GM20431 (cell line): ENCODE data around the gene KDM5B.

Experiments used
- in situ Hi-C: fragments of 300-500 bp; cut with MseI, MboI; formaldehyde crosslinking; loops from one replicate; pipeline ENCODE4 v1.15.0; 2020; ENCODE audit warnings: low sequenced_read_pairs; ENCODE audit not compliant: unreplicated experiment

The KDM5B gene

GRCh38 chr1:202692959-202693555 lies 115.2 kb downstream of the KDM5B start:
- in situ Hi-C loops: no loop called here

DNA sequence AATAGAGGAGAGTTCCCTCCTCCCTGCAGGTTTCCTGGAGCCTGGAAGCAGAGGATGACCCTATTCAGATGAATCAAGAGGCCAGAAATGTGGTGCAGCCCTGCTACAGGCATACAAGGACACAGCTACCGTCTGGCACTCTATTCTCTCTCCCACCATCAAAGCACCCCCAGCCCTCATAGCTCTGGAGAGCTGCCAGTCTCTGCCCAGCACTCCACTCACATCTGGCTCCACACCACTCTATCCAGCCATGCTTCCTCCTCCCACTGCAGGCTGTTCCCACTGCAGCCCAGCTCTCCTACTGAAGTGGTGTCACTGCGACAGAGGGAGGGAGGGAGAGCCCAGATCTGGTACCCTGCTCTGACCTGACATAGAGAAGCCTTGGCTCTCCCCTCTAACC lies 116.4 kb downstream of the KDM5B start:
- in situ Hi-C loops: no loop called here

DNA sequence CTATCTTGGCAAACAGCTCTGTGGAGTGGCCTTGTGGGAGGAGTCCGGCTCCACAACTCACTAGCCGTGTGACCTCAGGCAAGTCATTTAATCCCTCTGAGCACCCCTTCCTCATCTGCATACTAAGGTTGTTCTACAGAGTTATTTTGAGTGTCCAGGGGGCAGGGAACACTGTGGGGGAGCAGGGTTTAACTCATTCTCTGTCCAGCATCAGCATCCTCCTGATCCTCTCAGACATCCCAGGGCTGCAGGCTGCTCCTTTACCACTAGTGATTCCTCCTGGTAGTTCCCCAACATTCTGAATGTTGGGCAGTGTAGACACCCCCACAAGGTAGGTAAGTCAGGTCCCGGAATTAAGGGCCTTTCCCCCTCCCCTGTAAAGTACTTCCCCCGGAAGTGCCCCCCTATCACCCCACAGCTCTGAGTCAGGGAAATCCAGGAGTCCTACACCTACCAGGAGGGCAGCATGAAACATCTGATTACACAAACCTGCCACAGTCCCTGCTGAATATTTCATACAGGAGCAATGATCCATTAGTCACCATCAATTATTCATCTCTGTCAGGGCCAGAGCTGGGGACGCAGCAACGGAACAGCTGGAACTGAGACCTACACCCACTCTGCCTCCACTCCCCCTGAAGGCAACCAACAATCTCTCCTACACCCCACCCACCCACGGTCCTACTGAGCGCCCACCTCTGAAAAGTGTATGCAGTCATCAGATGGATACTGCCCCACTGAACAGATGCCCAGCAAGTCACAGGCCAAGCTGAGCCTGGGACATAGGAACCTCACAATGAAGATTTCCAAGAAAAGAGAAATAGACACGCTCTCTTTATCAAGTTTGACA lies 118.5 kb downstream of the KDM5B start:
- in situ Hi-C loops: no loop called here

GRCh38 chr1:202689082-202689481 lies 119.1 kb downstream of the KDM5B start:
- in situ Hi-C loops: no loop called here

DNA sequence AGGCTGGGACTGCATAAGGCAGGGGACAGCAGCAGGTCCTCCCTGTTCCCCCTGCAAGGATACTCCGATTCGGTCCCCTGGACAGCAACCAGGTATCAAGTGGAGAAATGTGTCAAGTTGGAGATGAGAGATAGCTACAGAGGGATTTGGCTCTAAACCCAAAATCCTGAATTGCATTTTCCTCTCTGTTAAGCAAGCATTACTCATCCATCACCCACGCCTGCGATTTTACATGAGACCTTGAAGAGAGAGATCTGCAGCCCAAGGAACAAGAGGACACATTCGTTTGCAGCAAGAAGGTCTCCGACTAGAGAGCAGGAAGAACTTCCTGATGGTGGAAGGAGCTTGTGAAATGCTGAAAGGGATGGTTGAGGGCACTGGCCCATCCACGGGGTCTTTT lies 119.8 kb downstream of the KDM5B start:
- in situ Hi-C loops: no loop called here

GRCh38 chr1:202687798-202688197 lies 120.4 kb downstream of the KDM5B start:
- in situ Hi-C loops: no loop called here

GRCh38 chr1:202687370-202687769 lies 120.9 kb downstream of the KDM5B start:
- in situ Hi-C loops: no loop called here

GRCh38 chr1:202685641-202686040 lies 122.6 kb downstream of the KDM5B start:
- in situ Hi-C loops: no loop called here

GRCh38 chr1:202684716-202685115 lies 123.5 kb downstream of the KDM5B start:
- in situ Hi-C loops: no loop called here

DNA sequence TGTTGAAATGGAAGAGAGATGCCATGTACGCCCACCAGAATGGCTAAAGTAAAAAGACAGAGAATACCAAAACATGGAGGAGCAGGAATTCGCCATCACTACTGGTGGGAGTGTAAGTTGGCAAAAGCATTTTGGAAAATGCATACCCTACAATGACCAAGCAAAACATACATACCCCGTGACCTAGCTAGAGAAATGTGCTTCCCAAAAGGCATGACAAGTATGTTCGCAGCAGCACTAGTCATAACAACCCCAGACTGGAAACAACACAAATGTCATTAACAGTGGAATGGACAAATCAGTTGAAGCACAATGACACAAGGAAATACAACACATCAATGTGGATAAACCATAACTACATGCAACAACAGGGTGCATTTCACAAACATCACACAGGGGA lies 125.2 kb downstream of the KDM5B start:
- in situ Hi-C loops: no loop called here

DNA sequence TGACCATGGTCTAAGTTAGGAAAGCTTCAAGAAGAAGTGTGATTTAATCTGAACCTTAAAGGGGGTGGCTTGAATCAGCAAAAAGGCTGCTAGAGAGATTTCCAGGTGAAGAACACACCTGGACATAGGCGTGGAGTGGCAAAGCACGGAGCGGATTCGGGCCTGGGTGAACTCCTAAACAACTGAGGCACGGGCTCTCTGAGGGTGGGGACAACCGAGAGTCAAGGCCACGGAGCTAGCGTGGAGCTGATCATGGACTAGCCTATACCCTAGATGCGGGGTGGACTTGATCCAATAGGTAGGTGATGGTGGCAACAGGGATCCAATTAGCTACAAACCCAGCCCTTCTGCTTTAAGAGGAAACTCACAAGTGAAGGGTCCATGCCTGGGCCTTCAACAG lies 125.7 kb downstream of the KDM5B start:
- in situ Hi-C loops: no loop called here

DNA sequence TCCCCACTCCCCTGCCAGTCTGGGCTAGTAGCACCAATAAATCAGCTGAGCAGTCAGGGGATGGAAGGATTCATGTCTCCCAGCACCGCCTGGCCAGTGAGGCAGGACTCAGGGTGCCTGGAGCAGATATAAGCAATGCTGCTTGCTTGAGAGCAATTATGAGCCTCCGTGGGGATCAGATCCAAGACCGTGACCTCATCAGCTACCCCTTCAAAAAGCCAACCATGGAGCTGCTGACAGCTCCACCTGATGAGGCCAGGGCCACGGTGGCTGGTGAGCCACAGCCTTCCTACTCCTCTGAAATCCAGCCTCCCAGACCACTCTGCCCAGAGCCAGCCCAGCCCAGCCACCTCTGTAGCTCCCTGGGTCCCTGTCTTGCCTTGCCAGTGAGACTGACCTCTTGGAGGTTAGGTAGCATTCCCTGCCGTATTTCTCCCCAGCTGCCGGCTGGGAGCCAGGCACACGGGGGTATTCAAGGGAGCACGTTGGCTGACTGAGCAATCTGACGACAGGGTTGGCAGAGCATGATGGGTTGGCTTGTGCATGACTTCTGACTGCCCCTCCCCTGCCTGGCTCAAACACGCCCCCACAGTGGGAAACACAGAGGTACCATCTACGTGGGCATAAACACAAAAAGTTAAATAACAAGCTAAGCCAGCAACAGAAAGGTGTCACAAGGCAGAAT lies 126.3 kb downstream of the KDM5B start:
- in situ Hi-C loops: no loop called here

DNA sequence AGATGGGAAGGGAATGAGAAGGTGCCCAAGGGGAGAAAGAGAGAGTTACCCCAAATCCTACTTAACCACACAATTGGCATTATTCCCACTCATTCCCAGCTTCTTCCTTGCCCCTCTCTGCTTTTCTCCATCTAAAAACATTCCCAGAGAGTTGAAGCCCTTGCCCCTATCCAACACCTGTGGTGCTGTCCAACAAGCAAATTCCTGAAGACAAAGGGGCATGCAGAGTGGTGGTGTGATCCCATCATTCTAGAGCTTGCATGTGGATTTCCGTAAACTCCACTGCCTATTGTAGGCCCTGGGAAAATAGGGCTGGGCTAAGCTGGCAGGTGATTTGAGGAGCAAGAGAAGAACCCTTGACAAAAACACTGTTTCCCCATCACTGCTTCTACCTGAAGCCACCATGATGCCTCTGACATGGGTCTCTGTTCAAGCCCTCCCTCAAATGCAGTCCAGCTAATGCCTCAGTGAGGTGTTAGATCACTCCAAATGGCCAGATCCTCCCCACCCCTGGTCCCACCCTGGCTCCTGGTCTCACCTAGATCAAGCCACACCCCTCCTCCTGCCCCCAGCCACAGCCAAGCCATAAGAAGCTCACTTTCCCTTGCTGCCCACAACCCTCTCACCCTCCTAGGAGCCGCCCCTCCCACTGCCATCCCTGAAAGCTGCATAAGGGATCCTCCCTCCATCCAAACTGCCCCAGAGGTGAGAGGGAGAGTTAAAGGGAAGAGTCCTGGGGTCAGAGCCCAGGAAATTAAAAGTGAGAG lies 127.5 kb downstream of the KDM5B start:
- in situ Hi-C loops: no loop called here

DNA sequence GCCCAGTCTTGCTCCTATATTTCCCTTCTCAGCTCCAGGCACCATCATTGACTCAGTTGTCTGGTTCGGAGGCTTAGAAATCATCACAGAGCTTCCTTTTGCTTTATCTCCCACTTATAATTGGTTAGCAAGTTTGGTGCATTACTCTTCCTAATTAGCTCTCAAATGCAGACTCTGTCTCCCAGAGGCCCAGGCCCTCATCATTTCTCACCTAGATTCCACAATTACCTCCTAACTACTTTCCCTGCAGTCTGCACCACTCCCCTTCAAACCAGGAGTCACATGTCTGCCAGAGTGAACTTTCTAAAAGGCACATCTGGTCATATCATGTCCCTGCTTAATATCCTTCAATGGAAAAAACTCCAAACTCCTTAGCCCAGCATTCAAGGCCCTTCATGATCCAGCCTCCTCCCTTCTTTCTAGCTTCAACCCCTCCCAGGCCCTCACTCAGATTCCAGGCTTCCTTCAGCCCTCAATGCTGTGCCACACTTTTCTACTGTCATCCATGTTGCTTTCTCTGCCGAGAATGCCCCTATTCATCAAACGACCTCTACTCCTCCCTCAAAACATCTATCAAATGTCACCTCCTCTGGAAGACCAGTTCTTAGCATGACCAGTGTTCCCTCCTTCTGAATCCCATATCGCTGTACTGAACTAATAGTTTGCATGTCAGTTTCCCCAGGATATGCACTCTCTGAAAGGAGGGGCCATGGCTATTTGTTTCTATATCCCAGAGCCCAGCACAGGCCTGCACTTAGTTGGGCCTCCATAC lies 128.6 kb downstream of the KDM5B start:
- in situ Hi-C loops: no loop called here

GRCh38 chr1:202677433-202677832 lies 130.8 kb downstream of the KDM5B start:
- in situ Hi-C loops: no loop called here
